ENCODE data around the gene GLRA3. TPM values are rescaled to one million over a fixed set of nuclear protein-coding genes. Genes with fewer than 3 reads are reported as not detected.
"Not testable (repeated sequence)": the region's sequence is repeated elsewhere in the genome, so short reads cannot be mapped to it uniquely, and the experiment has no call there.

GLRA3 gene
- polyA plus RNA-seq, 3 donors from 2014 or later, result not detected

GRCh38 chr4:174789657-174790056, 39.4 kb downstream of the GLRA3 start:
- Mint-ChIP-seq H3K9me3 (peaks cover 2 to 11% (median 4%) of the 10 kb centered on the region in 6 donors), H3K4me1 (no peaks in the 10 kb centered on the region), H3K27ac (no peak overlapping the region)

DNA sequence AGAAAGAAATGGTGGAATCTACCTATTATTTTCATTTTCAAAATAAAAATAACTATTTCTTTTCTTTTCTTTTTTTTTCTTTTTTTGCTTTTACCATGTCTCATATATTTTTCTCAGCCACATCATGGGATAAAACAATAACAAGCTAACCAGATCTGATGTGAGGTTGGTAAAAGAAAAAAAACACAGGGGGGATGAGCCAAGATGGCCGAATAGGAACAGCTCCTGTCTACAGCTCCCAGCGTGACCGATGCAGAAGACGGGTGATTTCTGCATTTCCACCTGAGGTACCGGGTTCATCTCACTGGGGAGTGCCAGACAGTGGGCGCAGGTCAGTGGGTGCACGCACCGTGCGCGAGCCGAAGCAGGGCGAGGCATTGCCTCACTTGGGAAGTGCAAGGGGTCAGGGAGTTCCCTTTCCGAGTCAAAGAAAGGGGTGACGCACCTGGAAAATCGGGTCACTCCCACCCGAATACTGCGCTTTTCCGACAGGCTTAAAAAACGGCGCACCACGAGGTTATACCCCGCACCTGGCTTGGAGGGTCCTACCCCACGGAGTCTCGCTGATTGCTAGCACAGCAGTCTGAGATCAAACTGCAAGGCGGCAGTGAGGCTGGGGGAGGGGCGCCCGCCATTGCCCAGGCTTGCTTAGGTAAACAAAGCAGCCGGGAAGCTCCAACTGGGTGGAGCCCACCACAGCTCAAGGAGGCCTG, 50.6 kb downstream of the GLRA3 start:
- peaks cover 0 to 12% (median 7%) of the 10 kb centered on the region in 6 donors for H3K9me3 Mint-ChIP-seq
- H3K27ac Mint-ChIP-seq, result not testable (repeated sequence)

More at GRCh38 chr4:174789657-174790056, 39.4 kb downstream of the GLRA3 start:
- H3K27me3 Mint-ChIP-seq (ENCODE audit: low read depth in 3 of 3), result peaks cover 0 to 2% (median 2%) of the 10 kb centered on the region in 3 donors
- no peak for DNase-seq
- H3K4me3 Mint-ChIP-seq, result no peak overlapping the region
- H3K36me3 Mint-ChIP-seq, result no peaks in the 10 kb centered on the region

GRCh38 chr4:174775366-174775765, 53.7 kb downstream of the GLRA3 start:
- Mint-ChIP-seq H3K4me3 (no peak overlapping the region), H3K36me3 (no peaks in the 10 kb centered on the region), H3K4me1 (no peaks in the 10 kb centered on the region), H3K9me3 (peaks cover 6 to 12% (median 8%) of the 10 kb centered on the region in 6 donors), H3K27me3 (ENCODE audit: low read depth in 3 of 3) (no peaks in the 10 kb centered on the region), H3K27ac (no peak overlapping the region)
- DNase-seq, result no peak

More for the DNA sequence above, 50.6 kb downstream of the GLRA3 start:
- not testable (repeated sequence) for H3K4me1 Mint-ChIP-seq; H3K27me3 Mint-ChIP-seq (ENCODE audit: low read depth in 3 of 3); H3K36me3 Mint-ChIP-seq; H3K4me3 Mint-ChIP-seq; DNase-seq

DNA sequence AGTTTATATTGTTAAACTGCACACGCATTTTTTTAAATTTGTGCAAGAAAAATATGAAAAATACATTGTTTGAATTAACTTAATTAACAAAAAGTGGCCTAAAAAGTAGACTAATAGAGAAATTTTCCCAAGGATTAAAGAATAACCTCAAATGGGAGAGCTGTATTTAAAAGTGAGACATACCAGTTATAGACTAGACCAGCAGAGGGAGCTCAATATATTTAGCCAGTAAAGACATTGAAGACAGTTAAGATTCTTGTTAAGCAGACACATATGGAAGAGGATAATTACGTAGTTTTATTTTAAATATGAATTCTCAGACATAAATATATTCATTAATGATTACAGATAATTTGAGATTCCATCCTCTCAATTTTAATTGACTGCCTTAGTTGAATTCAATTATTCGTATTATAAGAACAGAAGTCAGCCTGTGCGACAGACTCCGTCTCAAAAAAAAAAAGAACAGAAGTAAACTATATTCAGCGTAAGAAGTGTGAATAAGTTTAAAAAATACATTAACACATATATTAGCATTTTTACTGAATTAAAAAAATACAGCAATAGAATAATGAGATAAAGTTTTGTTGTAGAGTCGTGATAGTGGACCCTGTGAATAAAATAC, 64.8 kb downstream of the GLRA3 start:
- peak in 1 of 3 donors; percentile 6 for DNase-seq
- H3K36me3 Mint-ChIP-seq, result no peaks in the 10 kb centered on the region
- H3K4me3 Mint-ChIP-seq, result no peak overlapping the region
- H3K4me1 Mint-ChIP-seq, result no peaks in the 10 kb centered on the region
- peaks cover 0 to 2% (median 0%) of the 10 kb centered on the region in 3 donors for H3K27me3 Mint-ChIP-seq (ENCODE audit: low read depth in 3 of 3)
- no peaks in the 10 kb centered on the region for H3K9me3 Mint-ChIP-seq
- no peak overlapping the region for H3K27ac Mint-ChIP-seq

DNA sequence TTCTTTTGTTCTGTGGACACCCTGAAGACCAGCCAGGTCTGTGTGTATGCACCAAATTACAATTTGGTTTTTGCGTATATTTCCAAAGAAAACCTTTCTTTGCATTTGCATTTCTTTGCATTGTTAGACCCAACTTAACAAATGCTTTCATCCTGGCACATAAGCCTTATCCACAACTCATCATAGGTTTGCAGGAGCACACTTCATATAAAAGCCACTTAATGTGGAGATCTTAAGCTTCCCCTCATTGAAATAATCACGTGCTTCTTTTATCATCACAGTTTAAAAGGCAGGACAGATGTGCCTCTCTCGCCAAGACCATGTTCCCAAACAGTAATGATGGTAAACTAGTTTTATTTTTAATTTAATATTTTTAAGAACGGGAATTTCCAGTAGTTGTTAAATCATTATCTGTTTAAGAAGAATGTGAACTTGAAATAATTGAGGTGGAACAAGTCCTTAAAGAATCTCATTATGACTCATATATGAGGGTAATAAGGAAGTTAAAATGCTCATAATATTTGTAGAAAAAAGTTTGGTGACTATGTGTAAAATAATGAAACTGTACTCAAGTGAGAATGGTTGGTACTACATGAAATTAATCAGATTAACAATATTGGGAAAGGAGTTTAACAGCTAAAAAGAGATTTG, 65.5 kb downstream of the GLRA3 start:
- Mint-ChIP-seq H3K36me3 (no peaks in the 10 kb centered on the region), H3K4me1 (no peaks in the 10 kb centered on the region)

DNA sequence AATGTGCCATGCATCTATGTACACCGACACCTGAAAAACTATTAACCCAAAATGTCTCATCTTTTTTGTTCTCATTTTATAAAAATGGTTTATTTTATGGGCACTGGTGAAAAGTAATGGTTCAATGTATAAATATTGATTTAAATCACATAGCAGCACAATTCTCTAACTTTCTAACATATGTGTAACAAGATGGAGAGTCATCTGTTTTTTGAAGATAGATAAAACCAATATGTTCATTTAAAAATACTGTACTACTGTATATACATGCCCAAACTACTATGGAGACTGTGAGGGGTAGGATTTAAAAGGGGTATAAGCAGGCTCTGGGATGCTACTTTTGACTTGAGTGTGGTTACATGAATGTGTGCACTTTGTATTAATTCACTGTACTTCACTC, 67.6 kb downstream of the GLRA3 start:
- Mint-ChIP-seq H3K4me3 (no peak overlapping the region), H3K27me3 (ENCODE audit: low read depth in 3 of 3) (no peaks in the 10 kb centered on the region), H3K27ac (no peak overlapping the region), H3K9me3 (no peaks in the 10 kb centered on the region), H3K36me3 (no peaks in the 10 kb centered on the region), H3K4me1 (no peaks in the 10 kb centered on the region)
- DNase-seq, result no peak

More for the DNA sequence above, 65.5 kb downstream of the GLRA3 start:
- Mint-ChIP-seq H3K27ac (no peak overlapping the region), H3K27me3 (ENCODE audit: low read depth in 3 of 3) (peaks cover 0 to 2% (median 0%) of the 10 kb centered on the region in 3 donors), H3K4me3 (no peak overlapping the region), H3K9me3 (no peaks in the 10 kb centered on the region)
- DNase-seq, result no peak

GRCh38 chr4:174757736-174758135, 71.3 kb downstream of the GLRA3 start:
- H3K27ac Mint-ChIP-seq, result no peak overlapping the region
- H3K4me3 Mint-ChIP-seq, result no peak overlapping the region
- DNase-seq, result no peak
- H3K9me3 Mint-ChIP-seq, result no peaks in the 10 kb centered on the region
- no peaks in the 10 kb centered on the region for H3K36me3 Mint-ChIP-seq
- H3K27me3 Mint-ChIP-seq (ENCODE audit: low read depth in 3 of 3), result no peaks in the 10 kb centered on the region
- H3K4me1 Mint-ChIP-seq, result no peaks in the 10 kb centered on the region

DNA sequence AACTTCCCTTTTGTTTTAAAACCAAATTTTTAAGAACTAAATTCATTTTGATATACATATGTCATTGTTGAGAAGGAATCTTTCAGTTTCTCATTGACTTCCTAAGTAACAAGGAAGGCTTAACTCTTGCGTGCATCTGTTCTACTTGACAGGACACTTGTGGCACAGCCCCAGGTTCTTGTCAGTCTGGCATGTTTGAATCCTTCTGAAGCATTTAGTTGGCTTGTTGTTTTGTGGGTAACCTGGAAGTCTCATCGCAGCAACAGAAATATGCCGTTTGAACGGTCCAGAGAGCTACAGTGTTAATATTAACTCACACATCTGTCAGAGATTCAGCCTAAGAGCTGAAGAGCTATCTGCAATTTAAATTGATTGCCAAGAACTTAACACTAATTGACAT, 76.0 kb downstream of the GLRA3 start:
- Mint-ChIP-seq H3K4me3 (no peak overlapping the region), H3K9me3 (no peaks in the 10 kb centered on the region), H3K27ac (no peak overlapping the region), H3K36me3 (no peaks in the 10 kb centered on the region), H3K27me3 (ENCODE audit: low read depth in 3 of 3) (peaks cover 0 to 2% (median 1%) of the 10 kb centered on the region in 3 donors), H3K4me1 (no peaks in the 10 kb centered on the region)
- DNase-seq, result no peak

- DNase-seq, result no peak
- peaks cover 1 to 2% (median 2%) of the 10 kb centered on the region in 3 donors for H3K27me3 Mint-ChIP-seq (ENCODE audit: low read depth in 3 of 3)
- H3K36me3 Mint-ChIP-seq, result no peaks in the 10 kb centered on the region
- no peaks in the 10 kb centered on the region for H3K4me1 Mint-ChIP-seq
- H3K9me3 Mint-ChIP-seq, result peaks cover 0 to 1% (median 0%) of the 10 kb centered on the region in 6 donors
- H3K4me3 Mint-ChIP-seq, result no peak overlapping the region
- no peak overlapping the region for H3K27ac Mint-ChIP-seq
Observed at GRCh38 chr4:174752026-174752425, 77.0 kb downstream of the GLRA3 start.

DNA sequence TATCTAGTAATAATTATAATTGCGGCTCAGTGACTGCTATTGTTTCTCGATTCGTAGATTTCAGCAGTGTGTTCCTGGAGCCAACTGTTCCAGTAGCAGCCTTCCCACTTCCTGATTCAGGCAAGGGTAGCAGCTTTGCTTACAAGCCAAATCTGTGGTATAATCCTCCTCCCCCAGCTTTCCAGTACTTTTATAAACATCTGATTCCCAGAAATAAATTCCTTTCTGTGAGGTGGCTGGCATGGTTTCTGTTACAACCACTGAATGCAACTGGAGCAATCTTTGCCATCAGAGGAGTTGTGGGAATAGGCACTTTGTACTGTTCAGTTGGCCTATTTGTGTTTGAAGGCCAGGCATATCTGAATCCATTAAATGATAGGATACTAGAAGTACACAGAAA, 80.0 kb downstream of the GLRA3 start:
- Mint-ChIP-seq H3K27me3 (ENCODE audit: low read depth in 3 of 3) (peaks cover 1 to 5% (median 2%) of the 10 kb centered on the region in 3 donors), H3K4me1 (no peaks in the 10 kb centered on the region), H3K27ac (no peak overlapping the region), H3K36me3 (no peaks in the 10 kb centered on the region), H3K9me3 (peaks cover 0 to 18% (median 7%) of the 10 kb centered on the region in 6 donors), H3K4me3 (no peak overlapping the region)
- DNase-seq, result no peak

DNA sequence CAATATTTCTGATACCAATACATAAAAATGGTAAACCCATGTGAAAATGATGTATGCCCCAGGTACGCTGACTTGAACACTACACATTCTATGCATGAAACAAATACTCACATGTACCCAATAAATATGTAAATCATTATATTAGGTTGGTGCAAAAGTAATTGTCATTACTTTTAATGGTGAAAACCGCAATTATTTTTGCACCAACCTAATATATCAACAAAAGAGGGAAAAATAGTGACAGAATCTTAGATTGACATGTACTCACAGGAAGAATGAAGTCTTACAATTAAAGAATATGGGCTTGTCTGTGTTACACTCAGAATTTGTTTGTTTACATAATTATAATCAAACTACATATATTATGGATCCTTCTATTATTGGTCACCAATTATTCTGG, 82.3 kb downstream of the GLRA3 start:
- peaks cover 0 to 18% (median 8%) of the 10 kb centered on the region in 6 donors for H3K9me3 Mint-ChIP-seq
- no peak overlapping the region for H3K4me3 Mint-ChIP-seq
- H3K27me3 Mint-ChIP-seq (ENCODE audit: low read depth in 3 of 3), result peaks cover 0 to 5% (median 1%) of the 10 kb centered on the region in 3 donors
- no peak overlapping the region for H3K27ac Mint-ChIP-seq
- no peaks in the 10 kb centered on the region for H3K36me3 Mint-ChIP-seq
- H3K4me1 Mint-ChIP-seq, result no peaks in the 10 kb centered on the region
- no peak for DNase-seq

- no peaks in the 10 kb centered on the region for H3K36me3 Mint-ChIP-seq
- peaks cover 0 to 5% (median 0%) of the 10 kb centered on the region in 3 donors for H3K27me3 Mint-ChIP-seq (ENCODE audit: low read depth in 3 of 3)
- DNase-seq, result no peak
- H3K4me3 Mint-ChIP-seq, result no peak overlapping the region
- H3K4me1 Mint-ChIP-seq, result no peaks in the 10 kb centered on the region
- peaks cover 0 to 18% (median 10%) of the 10 kb centered on the region in 6 donors for H3K9me3 Mint-ChIP-seq
- H3K27ac Mint-ChIP-seq, result no peak overlapping the region
Observed at GRCh38 chr4:174742561-174742960, 86.5 kb downstream of the GLRA3 start.

GRCh38 chr4:174739576-174739975, 89.5 kb downstream of the GLRA3 start:
- Mint-ChIP-seq H3K9me3 (peaks cover 0 to 11% (median 4%) of the 10 kb centered on the region in 6 donors), H3K27me3 (ENCODE audit: low read depth in 3 of 3) (peaks cover 0 to 3% (median 2%) of the 10 kb centered on the region in 3 donors), H3K4me3 (no peak overlapping the region), H3K27ac (no peak overlapping the region), H3K36me3 (no peaks in the 10 kb centered on the region), H3K4me1 (no peaks in the 10 kb centered on the region)
- no peak for DNase-seq

GRCh38 chr4:174734181-174734580, 94.9 kb downstream of the GLRA3 start:
- peaks cover 0 to 3% (median 0%) of the 10 kb centered on the region in 3 donors for H3K27me3 Mint-ChIP-seq (ENCODE audit: low read depth in 3 of 3)
- H3K36me3 Mint-ChIP-seq, result no peaks in the 10 kb centered on the region
- no peak overlapping the region for H3K4me3 Mint-ChIP-seq
- DNase-seq, result no peak
- H3K27ac Mint-ChIP-seq, result no peak overlapping the region
- no peaks in the 10 kb centered on the region for H3K4me1 Mint-ChIP-seq
- H3K9me3 Mint-ChIP-seq, result peaks cover 0 to 5% (median 1%) of the 10 kb centered on the region in 6 donors
